Measurements from ENCODE around the gene FNIP1. TPM values are rescaled to one million over a fixed set of nuclear protein-coding genes. Genes with fewer than 3 reads are reported as not detected.
"Not testable (repeated sequence)": the region's sequence is repeated elsewhere in the genome, so short reads cannot be mapped to it uniquely, and the experiment has no call there.

Gene FNIP1
- total RNA-seq, 3 donors from 2014 or later, result 28.3 to 40.3 (median 33.2) TPM

GRCh38 chr5:131740477-131740876 is 56.3 kb downstream of the FNIP1 start:
- DNase-seq (no peak), ATAC-seq (no peak)
- Histone ChIP-seq H3K4me1 (ENCODE audit: low read depth) (no peaks in the 10 kb centered on the region), H3K9me3 (no peaks in the 10 kb centered on the region), H3K4me3 (no peak overlapping the region), H3K36me3 (ENCODE audit: low read depth) (no peaks in the 10 kb centered on the region)
- no peak for TF ChIP-seq CTCF (IDR thresholded peaks at IDR 0.05)
- intact Hi-C loops (cut with DNase I, micrococcal nuclease), result no loop called here

- no peaks in the 10 kb centered on the region for H3K4me1 ChIP-seq (ENCODE audit: low read depth)
- intact Hi-C loops (cut with DNase I, micrococcal nuclease), result no loop called here
- ATAC-seq (no peak), DNase-seq (no peak)
- H3K9me3 ChIP-seq, result no peaks in the 10 kb centered on the region
- H3K4me3 ChIP-seq, result no peak overlapping the region
- no peak for TF ChIP-seq CTCF (IDR thresholded peaks at IDR 0.05)
- H3K36me3 ChIP-seq (ENCODE audit: low read depth), result no peaks in the 10 kb centered on the region
Observed at GRCh38 chr5:131735393-131735792, 61.4 kb downstream of the FNIP1 start.

DNA sequence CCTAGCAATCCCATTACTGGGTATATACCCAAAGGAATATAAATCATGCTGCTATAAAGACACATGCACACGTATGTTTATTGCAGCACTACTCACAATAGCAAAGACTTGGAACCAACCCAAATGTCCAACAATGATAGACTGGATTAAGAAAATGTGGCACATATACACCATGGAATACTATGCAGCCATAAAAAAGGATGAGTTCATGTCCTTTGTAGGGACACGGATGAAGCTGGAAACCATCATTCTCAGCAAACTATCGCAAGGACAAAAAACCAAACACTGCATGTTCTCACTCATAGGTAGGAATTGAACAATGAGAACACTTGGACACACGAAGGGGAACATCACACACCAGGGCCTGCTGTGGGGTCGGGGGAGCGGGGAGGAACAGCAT is 61.9 kb downstream of the FNIP1 start:
- H3K36me3 ChIP-seq (ENCODE audit: low read depth); intact Hi-C loops (cut with DNase I, micrococcal nuclease); H3K9me3 ChIP-seq; H3K4me3 ChIP-seq; H3K4me1 ChIP-seq (ENCODE audit: low read depth); ATAC-seq; DNase-seq: not testable (repeated sequence)

- intact Hi-C loops (cut with DNase I, micrococcal nuclease); H3K4me1 ChIP-seq (ENCODE audit: low read depth); H3K36me3 ChIP-seq (ENCODE audit: low read depth); H3K9me3 ChIP-seq; H3K4me3 ChIP-seq: not testable (repeated sequence)
- ATAC-seq (peak; percentile 31), DNase-seq (peak in 1 of 3 donors; percentile 11)
Observed at GRCh38 chr5:131729292-131729691, 67.5 kb downstream of the FNIP1 start.

DNA sequence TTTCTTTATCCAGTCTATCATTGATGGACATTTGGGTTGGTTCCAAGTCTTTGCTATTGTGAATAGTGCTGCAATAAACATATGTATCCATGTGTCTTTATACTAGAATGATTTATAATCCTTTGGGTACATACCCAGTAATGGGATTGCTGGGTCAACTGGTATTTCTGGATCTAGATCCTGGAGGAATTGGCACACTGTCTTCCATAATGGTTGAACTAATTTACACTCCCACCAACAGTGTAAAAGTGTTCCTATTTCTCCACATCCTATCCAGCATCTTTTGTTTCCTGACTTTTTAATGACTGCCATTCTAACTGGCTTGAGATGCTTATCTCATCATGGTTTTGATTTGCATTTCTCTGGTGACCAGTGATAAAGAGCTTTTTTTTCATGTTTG is 72.7 kb downstream of the FNIP1 start:
- H3K9me3 ChIP-seq; ATAC-seq; H3K4me1 ChIP-seq (ENCODE audit: low read depth); H3K4me3 ChIP-seq; intact Hi-C loops (cut with DNase I, micrococcal nuclease); H3K36me3 ChIP-seq (ENCODE audit: low read depth); DNase-seq: not testable (repeated sequence)

GRCh38 chr5:131720714-131721113 is 76.1 kb downstream of the FNIP1 start:
- ATAC-seq, result no peak
- TF ChIP-seq CTCF (IDR thresholded peaks at IDR 0.05), result no peak
- intact Hi-C loops (cut with DNase I, micrococcal nuclease), result no loop called here
- no peak for DNase-seq
- H3K4me1 ChIP-seq (ENCODE audit: low read depth), result no peaks in the 10 kb centered on the region
- H3K4me3 ChIP-seq, result no peak overlapping the region
- H3K36me3 ChIP-seq (ENCODE audit: low read depth), result no peaks in the 10 kb centered on the region
- H3K9me3 ChIP-seq, result no peaks in the 10 kb centered on the region

DNA sequence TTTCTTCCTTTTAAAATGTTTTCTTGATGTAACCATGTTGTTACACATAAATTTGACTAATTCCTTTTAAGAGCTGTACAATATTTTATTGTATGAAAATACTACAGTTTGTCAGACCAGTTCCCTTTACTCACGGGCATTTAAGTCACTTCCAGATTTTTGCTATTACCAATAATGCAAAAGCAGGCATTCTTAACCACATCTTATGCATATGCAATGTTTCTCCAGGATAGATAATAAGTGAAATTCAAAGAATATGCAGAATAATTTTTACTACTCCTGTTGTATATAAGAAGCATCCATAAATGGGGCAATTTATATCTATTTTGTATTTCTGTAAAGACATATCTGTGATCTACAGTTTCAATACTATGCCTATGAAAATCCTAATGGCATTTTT is 77.3 kb downstream of the FNIP1 start:
- no peak overlapping the region for H3K4me3 ChIP-seq
- H3K4me1 ChIP-seq (ENCODE audit: low read depth), result no peaks in the 10 kb centered on the region
- TF ChIP-seq CTCF (IDR thresholded peaks at IDR 0.05), result no peak
- intact Hi-C loops (cut with DNase I, micrococcal nuclease), result no loop called here
- H3K36me3 ChIP-seq (ENCODE audit: low read depth), result no peaks in the 10 kb centered on the region
- DNase-seq, result no peak
- ATAC-seq, result no peak
- no peaks in the 10 kb centered on the region for H3K9me3 ChIP-seq

All from mucosa of descending colon (tissue), 3 donors.